Measurements from ENCODE around the gene ZNF273.
"Not testable (repeated sequence)": the region's sequence is repeated elsewhere in the genome, so short reads cannot be mapped to it uniquely, and the experiment has no call there.

ZNF273 gene

DNA sequence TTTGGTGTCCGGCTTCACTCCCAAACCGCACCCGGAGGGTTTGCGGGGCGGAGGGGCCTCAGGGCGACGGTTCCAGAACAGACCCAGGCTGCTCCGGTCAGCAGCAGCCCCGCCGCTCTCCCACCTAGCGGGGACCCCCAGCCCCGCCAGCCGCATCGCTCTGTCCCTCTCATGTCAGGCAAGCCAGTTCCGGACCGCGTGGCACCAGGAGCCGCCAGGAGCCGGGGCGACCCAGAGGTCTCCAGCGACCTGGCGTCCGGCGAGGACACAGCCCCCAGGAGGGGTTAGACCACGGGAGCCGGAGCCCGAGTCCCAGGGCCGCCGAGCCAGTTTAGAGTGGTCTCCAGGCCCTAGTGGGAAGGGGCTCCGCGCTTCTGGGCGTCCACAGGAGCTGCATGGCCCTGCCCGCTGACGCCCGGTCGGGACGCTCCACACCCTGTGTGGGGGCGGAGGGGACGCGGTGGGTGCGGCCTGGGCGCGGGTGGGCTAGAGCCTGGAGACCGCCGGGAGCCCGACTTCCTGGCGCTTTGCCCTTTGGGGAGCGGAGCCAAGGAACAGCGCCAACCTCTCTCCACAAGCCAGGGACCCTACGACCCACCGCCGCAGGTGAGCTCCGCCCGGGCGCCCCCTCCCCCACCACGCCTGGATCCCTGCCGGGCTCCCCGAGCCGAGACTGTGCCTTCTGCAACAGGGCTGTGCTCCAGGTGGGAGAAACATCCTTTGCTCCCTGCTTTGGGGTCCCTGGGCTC, 44.4 kb downstream of the ZNF273 start:
- DNase-seq: peak; percentile 43

DNA sequence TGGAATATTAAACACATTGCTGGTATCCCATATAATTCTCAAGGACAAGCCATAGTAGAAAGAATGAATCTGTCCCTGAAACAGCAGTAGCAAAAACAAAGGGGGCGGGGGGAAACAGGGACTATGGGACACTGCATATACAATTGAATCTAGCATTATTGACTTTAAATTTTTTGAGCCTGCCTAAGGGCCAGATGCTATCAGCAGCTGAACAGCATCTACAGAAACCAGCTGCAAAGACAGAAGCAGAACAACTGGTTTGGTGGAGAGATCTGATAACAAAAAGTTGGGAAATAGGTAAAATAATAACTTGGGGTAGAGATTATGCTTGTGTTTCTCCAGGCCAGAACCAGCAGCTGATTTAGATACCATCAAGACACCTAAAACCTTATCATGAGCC, 45.7 kb downstream of the ZNF273 start:
- not testable (repeated sequence) for DNase-seq

DNA sequence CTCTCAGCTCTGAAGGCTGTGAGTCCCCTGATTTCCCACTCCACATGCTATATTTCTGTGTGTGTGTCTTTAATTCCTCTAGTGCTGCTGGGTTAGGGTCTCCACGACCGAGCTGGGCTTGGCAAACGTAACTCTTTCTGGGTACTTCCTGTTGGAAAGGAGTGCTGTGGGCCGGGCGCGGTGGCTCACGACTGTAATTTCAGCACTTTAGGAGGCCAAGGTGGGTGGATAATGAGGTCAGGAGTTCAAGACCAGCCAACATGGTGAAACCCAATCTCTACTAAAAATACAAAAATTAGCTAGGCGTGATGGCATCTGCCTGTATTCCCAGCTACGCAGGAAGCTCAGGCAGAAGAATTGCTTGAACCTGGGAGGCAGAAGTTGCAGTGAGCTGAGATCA, 47.6 kb downstream of the ZNF273 start:
- not testable (repeated sequence) for DNase-seq

DNA sequence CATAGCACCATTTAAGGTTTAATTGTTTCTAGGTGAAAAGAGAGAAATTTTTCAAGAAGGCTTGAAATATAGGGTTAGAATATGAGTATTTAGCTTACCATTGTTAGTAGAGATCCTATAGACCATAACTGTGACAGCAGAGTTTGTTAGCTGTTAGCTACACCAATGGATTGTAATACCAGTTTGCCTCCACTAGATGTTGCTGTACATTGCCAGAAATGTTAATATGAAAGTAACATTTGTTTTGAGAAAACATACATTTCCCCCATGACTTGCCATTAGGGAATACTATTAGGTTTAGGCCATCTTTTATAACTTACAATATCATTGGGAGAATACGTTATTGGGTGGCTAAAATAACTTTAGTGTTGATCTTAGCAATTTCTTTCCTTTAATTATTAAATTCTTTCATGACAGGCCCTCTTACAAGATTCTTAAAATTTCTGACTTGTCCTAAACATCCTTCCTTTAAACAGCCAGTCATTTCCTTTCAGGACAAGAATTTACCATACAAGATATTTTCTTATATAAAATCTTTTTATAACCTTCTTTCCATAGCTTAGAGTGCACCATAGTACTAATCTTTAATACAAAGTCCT, 48.3 kb downstream of the ZNF273 start:
- peak; percentile 80 for DNase-seq

DNA sequence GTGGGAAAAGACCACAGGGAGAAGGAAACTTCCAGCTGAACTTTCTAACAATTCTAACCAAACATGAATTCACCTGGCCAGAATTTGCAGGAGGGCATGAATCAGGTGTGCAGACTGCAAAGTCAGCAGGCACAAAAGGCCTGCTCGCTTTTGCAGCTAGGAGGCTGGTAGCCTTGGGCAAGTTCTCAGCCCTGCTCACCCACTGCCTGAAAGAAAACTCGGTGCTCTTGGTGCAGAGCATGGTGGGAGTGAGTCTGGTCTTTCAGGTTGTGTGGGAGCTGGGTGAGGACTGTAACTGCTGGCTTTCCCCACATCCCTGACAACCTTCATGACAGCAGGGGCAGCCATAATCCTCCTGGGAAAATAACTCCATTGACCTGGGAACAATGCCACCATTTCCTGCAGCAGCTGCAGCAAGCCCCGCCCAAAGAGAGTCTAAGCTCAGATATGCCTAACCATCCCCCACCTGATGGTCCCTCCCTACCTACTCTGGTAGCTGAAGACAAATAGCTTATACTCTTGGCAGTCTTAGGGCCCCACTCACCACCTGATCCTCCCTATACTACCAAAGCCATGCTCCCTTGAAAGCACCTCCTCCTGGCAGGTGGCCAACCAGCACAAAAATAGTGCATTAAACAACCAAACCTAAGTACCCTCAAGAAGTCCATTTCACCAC, 56.1 kb downstream of the ZNF273 start:
- no peak for DNase-seq

DNA sequence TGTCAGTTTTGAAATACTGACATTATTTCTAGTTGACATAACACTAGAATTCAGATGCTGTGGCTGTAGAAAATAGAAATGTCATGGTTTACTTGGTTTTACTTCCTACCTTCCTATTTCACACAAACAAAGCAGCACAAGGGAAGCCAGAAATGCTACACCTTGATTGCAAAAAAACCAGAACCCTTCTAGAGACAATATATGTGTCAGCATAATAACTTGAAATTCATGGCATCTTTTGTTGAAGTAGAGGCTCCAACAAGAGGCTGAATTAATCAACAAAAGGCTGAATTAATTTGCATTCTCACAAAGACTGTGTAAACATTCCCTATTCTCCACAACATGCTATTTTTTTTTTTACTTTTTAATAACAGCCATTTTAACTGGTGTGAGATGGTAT, 62.5 kb downstream of the ZNF273 start:
- no peak for DNase-seq

DNA sequence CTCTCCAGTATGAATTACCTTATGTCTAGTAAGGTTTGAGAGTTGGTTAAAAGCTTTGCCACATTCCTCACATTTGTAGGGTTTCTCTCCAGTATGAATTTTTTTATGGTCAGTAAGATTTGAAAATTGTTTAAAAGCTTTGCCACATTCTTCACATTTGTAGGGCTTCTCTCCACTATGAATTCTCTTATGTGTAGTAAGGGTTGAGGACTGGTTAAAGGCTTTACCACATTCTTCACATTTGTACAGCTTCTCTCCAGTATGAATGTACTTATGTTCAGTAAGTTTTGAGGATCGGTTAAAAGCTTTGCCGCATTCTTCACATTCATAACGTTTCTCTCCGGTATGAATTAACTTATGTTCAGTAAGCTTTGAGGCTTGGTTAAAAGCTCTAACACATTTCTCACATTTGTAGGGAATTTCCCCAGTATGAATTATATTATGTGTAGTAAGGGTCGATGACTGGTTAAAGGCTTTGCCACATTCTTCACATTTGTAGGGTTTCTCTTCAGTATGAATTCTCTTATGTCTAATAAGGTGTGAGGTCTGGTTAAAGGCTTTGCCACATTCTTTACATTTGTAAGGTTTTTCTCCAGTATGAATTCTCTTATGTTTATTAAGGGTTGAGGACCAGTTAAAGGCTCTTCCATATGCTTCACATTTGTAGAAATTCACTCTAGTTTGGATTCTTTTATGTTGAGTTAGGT, 75.6 kb downstream of the ZNF273 start:
- no peak for DNase-seq

All from hematopoietic multipotent progenitor cell treated with erythropoietin and hydrocortisone succinate and interleukin-3 and kit ligand, for 8 days (in vitro differentiated cells).